GM23248 (cell line): Measurements from ENCODE around the gene TBL3. TPM values are rescaled to one million over a fixed set of nuclear protein-coding genes. Genes with fewer than 3 reads are reported as not detected.

ENCODE experiments used
- DNase-seq: peaks from one replicate; pipeline ENCODE4 v3.0.0-alpha.2; 2015
- H2AFZ ChIP-seq: fragments of 200-600 bp; sonication (generic); 2 replicates; pipeline ENCODE4 v1.6.1; 2016; ENCODE audit warnings: antibody characterized with exemption
- H3F3A ChIP-seq: fragments of 200-600 bp; sonication (generic); 2 replicates; pipeline ENCODE4 v1.6.1; 2016; ENCODE audit warnings: mild to moderate bottlenecking, antibody characterized with exemption, mixed run types; ENCODE audit not compliant: insufficient read depth
- H3K27ac ChIP-seq: fragments of 200-600 bp; sonication (generic); 2 replicates; pipeline ENCODE4 v1.5.1; 2016; ENCODE audit warnings: mild to moderate bottlenecking
- H3K27me3 ChIP-seq: fragments of 200-600 bp; sonication (generic); replicated peaks from 2 replicates; pipeline ENCODE4 v1.6.1; 2016; ENCODE audit warnings: mild to moderate bottlenecking; ENCODE audit not compliant: insufficient read depth
- H3K36me3 ChIP-seq: fragments of 200-600 bp; sonication (generic); 2 replicates; pipeline ENCODE4 v1.6.1; 2016; ENCODE audit warnings: low read depth, mild to moderate bottlenecking
- H3K4me1 ChIP-seq: fragments of 200-600 bp; sonication (generic); 2 replicates; pipeline ENCODE4 v1.6.1; 2016; ENCODE audit warnings: mild to moderate bottlenecking; ENCODE audit not compliant: insufficient read depth
- H3K4me2 ChIP-seq: fragments of 200-600 bp; sonication (generic); one replicate; pipeline ENCODE4 v1.6.1; 2016; ENCODE audit warnings: mild to moderate bottlenecking; ENCODE audit not compliant: unreplicated experiment
- H3K4me3 ChIP-seq: fragments of 200-600 bp; sonication (generic); 2 replicates; pipeline ENCODE4 v1.5.1; 2016; ENCODE audit warnings: mild to moderate bottlenecking
- H3K79me2 ChIP-seq: fragments of 200-600 bp; sonication (generic); 2 replicates; pipeline ENCODE4 v1.6.1; 2016; ENCODE audit warnings: mild to moderate bottlenecking; ENCODE audit not compliant: insufficient read depth
- H3K9ac ChIP-seq: fragments of 200-600 bp; sonication (generic); 2 replicates; pipeline ENCODE4 v1.6.1; 2016; ENCODE audit warnings: mild to moderate bottlenecking
- H3K9me2 ChIP-seq: fragments of 200-600 bp; sonication (generic); 2 replicates; pipeline ENCODE4 v1.6.1; 2016; ENCODE audit warnings: mixed run types, mild to moderate bottlenecking, moderate library complexity; ENCODE audit not compliant: insufficient read depth
- H3K9me3 ChIP-seq: fragments of 200-600 bp; sonication (generic); one replicate; pipeline ENCODE4 v1.6.1; 2017; ENCODE audit warnings: low read depth
- H4K20me1 ChIP-seq: fragments of 200-600 bp; sonication (generic); 2 replicates; pipeline ENCODE4 v1.6.0; 2016; ENCODE audit not compliant: insufficient read depth
- EZH2 ChIP-seq: fragments of 200-600 bp; sonication (generic); IDR thresholded peaks from 2 replicates; pipeline ENCODE4 v1.6.1; 2018; ENCODE audit warnings: antibody characterized with exemption, mild to moderate bottlenecking; ENCODE audit not compliant: insufficient read depth, poor library complexity, severe bottlenecking
- EZH2phosphoT487 ChIP-seq: fragments of 200-600 bp; sonication (generic); IDR thresholded peaks from 2 replicates; pipeline ENCODE4 v1.6.1; 2018; ENCODE audit warnings: antibody characterized with exemption, moderate library complexity, mild to moderate bottlenecking, low read depth; ENCODE audit not compliant: insufficient read depth
- WGBS, 2 experiments: methylation state at CpG; one replicate each; pipeline ENCODE4 v1.1.6; 2015 to 2017; ENCODE audit warnings: low lambda C conversion rate in 2 of 2, low coverage in 1 of 2; ENCODE audit errors: missing lambda C conversion rate in 2 of 2; 5-methylcytosine and 5-hydroxymethylcytosine counted together
- in situ Hi-C: fragments of 300-500 bp; cut with MboI; formaldehyde crosslinking; loops from 2 replicates; pipeline ENCODE4 v1.15.0; 2020
- polyA plus RNA-seq: library from polyadenylated mRNA; unstranded; fragments of >200 nt; fragmentation: Nextera tagmentation; extraction: Ambion mirVana; gene quantifications from 2 replicates; pipeline ENCODE4 v1.2.1, GENCODE V29; 2016
- total RNA-seq: library from RNA; depleted of rRNA; stranded (reverse); fragments of >200 nt; shearing (Covaris generic); gene quantifications from 2 replicates; pipeline ENCODE4 v1.2.3, GENCODE V29; 2014

Gene TBL3
- total and polyA plus RNA-seq, 2 experiments from 2014 or later, result 43.7 to 46.8 TPM

- Histone ChIP-seq H3K27ac (no peak overlapping the region), H3K4me1 (no peaks in the 10 kb centered on the region), H3F3A (no peaks in the 10 kb centered on the region), H3K79me2 (no peaks in the 10 kb centered on the region), H3K9me3 (no peaks in the 10 kb centered on the region), H2AFZ (no peak overlapping the region), H3K36me3 (no peaks in the 10 kb centered on the region), H3K9ac (no peak overlapping the region), H3K4me2 (no peak overlapping the region), H3K4me3 (no peak overlapping the region), H3K9me2 (no peaks in the 10 kb centered on the region), H3K27me3 (no peaks in the 10 kb centered on the region), H4K20me1 (no peaks in the 10 kb centered on the region)
- in situ Hi-C loops, result no loop called here
- no peak for DNase-seq
- 69 to 71% methylated on average over 18 to 19 of the region's 19 CpGs for WGBS, 2 experiments
- TF ChIP-seq EZH2, result no peak
- no peak for TF ChIP-seq EZH2phosphoT487
Measured at GRCh38 chr16:1945559-1946391, 26.1 kb upstream of the TBL3 start.

- Histone ChIP-seq H3K9me3 (no peaks in the 10 kb centered on the region), H2AFZ (no peak overlapping the region), H3K79me2 (no peaks in the 10 kb centered on the region), H3K9ac (no peak overlapping the region), H3K4me1 (no peaks in the 10 kb centered on the region), H3K27ac (no peak overlapping the region), H3K4me3 (no peak overlapping the region), H3K4me2 (no peak overlapping the region), H3K36me3 (no peaks in the 10 kb centered on the region), H4K20me1 (no peaks in the 10 kb centered on the region), H3K27me3 (no peaks in the 10 kb centered on the region), H3F3A (no peaks in the 10 kb centered on the region), H3K9me2 (no peaks in the 10 kb centered on the region)
- WGBS, 2 experiments, result 84 to 87% methylated on average over 33 of the region's 38 CpGs
- DNase-seq, result no peak
- TF ChIP-seq EZH2 (no peak), EZH2phosphoT487 (no peak)
- in situ Hi-C loops, result no loop called here
Measured at GRCh38 chr16:1946495-1947368, 25.1 kb upstream of the TBL3 start.

- no peak overlapping the region for H3K9ac ChIP-seq
- H3K4me1 ChIP-seq, result no peaks in the 10 kb centered on the region
- TF ChIP-seq EZH2phosphoT487 (no peak), EZH2 (no peak)
- no peaks in the 10 kb centered on the region for H4K20me1 ChIP-seq
- H3K27ac ChIP-seq, result no peak overlapping the region
- no peaks in the 10 kb centered on the region for H3K27me3 ChIP-seq
- H2AFZ ChIP-seq, result no peak overlapping the region
- no peaks in the 10 kb centered on the region for H3K9me2 ChIP-seq
- H3K9me3 ChIP-seq, result no peaks in the 10 kb centered on the region
- H3K36me3 ChIP-seq, result no peaks in the 10 kb centered on the region
- WGBS, 2 experiments, result 73 to 78% methylated on average over 9 of the region's 9 CpGs
- no peaks in the 10 kb centered on the region for H3F3A ChIP-seq
- H3K4me2 ChIP-seq, result no peak overlapping the region
- no peaks in the 10 kb centered on the region for H3K79me2 ChIP-seq
- H3K4me3 ChIP-seq, result no peak overlapping the region
- DNase-seq, result no peak
- in situ Hi-C loops, result no loop called here
Measured at GRCh38 chr16:1947369-1947670, 24.5 kb upstream of the TBL3 start.

GRCh38 chr16:1949507-1949906 is 22.3 kb upstream of the TBL3 start:
- TF ChIP-seq EZH2 (no peak), EZH2phosphoT487 (no peak)
- Histone ChIP-seq H3K4me3 (no peak overlapping the region), H3K9me3 (no peaks in the 10 kb centered on the region), H3K27me3 (no peaks in the 10 kb centered on the region), H3K9ac (no peak overlapping the region), H3F3A (no peaks in the 10 kb centered on the region), H3K9me2 (no peaks in the 10 kb centered on the region), H3K27ac (no peak overlapping the region), H2AFZ (no peak overlapping the region), H3K79me2 (no peaks in the 10 kb centered on the region), H3K4me1 (no peaks in the 10 kb centered on the region), H3K4me2 (no peak overlapping the region), H4K20me1 (no peaks in the 10 kb centered on the region), H3K36me3 (no peaks in the 10 kb centered on the region)
- 77 to 78% methylated on average over 8 to 11 of the region's 11 CpGs for WGBS, 2 experiments
- DNase-seq, result no peak
- in situ Hi-C loops, result no loop called here
